ENCODE measurements around the gene STT3B.

Gene STT3B

DNA sequence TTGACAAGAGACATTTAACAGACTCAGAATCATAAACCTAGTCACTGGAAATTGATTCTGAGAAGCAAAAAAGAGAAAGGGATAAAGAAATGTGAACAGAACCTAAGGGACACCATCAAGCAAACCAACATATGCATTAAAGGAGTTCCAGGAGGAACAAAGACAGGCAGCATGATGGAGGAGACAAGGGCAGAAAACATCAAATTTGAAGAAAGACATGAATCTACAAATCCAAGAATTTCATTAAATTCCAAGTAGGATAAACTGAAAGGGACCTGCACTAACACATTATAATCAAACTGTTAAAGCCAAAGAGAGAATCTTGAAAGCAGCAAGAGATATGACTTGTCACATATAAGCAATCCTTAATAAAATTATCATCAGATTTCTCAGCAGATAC, 122.3 kb downstream of the STT3B start:
- DNase-seq, result no peak

DNA sequence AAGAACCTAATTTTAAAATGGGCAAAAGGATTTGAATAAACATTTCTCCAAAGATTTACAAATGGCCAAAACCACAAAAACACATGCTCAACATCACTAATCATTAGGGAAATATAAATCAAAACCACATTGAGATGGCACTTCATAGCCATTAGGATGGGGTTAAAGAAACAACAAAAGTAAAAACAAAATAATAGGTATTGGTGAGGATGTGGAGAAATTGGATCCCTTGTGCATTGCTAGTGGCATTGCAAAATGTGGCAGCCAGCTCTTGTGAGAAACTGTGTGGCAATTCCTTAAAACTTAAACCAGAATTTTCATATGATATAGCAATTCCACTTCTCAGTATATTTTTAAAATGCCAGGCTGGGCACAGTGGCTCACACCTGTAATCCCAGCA, 126.5 kb downstream of the STT3B start:
- DNase-seq, result no peak

DNA sequence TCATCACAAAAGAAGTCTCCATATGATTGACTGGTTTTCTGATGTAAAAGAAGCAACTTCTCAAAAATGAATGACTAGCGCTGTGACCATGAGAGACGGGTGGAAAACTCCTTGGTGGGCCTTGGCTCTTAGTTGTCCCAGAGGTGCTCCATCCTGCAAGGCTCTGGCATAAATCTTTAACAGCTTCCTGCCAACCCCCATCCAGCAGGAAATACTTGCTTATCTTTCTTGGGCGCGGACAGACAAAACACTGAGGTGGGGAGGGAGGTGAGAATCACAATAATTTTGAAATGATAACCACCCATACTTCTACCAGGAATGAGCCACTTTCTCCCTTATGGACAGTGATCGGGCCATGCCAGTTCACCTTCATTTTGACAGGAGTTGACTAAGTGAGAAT, 128.6 kb downstream of the STT3B start:
- no peak for DNase-seq

DNA sequence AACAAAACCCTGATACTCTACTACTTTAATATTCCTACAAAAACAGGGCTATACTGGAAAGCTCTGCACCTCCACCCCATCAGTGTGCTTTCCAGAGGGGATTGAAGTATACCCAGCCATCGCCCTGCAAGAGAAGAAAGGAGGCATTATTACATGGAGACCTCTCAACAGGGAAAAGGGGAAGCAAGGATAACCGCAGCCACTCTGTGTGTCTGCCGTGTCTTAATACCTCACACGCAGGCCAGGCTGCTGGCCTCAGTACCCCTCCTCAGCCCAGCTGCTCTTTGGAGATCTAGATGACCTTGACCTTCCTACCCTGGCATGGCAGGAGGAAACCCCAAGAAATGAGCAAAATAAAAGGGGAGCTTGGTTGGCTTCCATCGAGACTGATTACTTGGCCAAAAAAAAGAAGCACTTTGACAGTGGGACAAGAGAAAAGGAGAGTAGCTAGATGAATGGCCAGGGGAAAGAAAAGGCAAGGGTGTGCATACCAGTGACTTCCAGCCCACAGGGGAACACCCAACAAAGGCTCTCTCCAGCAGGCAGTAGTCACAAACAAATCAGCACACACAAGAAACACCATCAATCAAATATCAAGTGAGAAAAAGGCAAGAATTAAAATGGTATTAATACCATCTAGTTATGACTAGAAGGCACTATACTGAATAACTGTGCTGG, 129.4 kb downstream of the STT3B start:
- no peak for DNase-seq

DNA sequence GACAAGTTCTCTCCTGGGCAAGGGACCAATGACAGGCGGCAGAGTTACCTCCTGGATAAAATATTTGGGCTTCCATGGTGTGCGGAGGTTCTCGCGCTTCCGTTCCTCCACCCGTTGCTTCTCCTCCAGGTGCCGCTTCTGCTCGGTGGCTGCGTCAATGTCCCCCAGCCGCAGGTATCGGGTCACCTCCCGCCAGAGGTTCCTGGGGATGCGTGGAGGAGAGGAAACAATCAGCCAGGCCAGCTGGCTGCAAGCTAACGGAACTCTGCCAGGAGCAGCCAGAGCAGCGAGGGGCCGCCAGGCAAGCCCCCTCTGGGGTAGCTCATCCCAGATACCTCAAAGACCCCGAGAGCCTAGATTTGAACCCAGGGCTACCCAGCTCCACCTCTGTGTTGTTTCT, 131.3 kb downstream of the STT3B start:
- no peak for DNase-seq

DNA sequence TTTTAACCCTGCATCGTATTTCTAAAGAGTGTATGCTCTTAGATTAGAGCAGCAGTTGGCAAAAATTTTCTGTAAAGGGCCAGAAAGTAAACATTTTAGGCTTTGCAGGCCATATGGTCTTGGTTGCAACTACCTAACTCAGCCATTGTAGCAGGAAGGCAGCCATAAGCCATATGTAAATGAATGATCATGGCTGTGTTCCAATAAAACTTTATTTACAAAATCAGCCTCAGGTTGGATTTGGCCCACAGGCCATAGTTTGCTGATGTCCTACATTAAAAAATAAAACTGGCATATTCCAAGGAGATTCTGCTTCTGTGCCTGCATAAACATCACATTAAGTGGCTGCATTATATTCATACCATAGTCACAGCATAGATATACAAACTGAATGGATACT, 134.9 kb downstream of the STT3B start:
- no peak for DNase-seq

DNA sequence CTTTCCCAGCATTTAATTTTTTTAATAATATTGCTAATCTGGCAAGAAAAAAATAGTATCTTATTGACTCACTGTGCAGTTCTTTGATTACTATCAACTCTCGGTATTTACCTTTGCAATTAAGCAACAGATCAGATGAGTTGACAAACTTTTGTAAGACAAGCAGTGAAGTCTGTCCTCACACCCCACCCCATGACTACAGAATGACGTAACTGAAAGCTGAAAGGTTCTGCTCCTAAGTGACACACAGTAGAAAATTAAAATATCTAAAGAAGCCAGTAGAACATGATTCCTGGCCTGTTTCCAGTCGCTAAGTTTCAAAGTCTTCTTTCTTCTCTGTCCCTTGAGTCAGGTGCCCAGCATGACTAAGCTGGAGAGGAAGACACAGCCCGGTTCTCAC, 135.5 kb downstream of the STT3B start:
- DNase-seq, result no peak

DNA sequence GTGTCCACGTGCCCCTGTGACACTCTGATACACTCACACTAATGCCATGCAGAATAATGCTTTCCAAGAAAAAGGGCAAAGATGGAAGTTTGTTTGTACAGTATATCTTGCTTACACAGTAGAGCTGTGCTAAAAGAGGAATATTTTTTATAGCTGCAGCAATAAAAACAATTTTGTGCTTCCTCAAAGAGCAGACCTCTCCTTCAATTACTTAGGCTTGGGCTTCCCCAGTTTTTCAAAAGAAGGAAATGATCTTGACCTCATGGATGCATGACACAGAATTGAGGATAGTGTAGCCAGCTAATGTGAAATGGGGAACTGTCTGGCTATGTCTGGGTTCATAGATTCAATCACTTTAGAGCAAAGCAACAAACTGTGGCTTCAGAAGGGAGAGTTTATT, 137.4 kb downstream of the STT3B start:
- no peak for DNase-seq

DNA sequence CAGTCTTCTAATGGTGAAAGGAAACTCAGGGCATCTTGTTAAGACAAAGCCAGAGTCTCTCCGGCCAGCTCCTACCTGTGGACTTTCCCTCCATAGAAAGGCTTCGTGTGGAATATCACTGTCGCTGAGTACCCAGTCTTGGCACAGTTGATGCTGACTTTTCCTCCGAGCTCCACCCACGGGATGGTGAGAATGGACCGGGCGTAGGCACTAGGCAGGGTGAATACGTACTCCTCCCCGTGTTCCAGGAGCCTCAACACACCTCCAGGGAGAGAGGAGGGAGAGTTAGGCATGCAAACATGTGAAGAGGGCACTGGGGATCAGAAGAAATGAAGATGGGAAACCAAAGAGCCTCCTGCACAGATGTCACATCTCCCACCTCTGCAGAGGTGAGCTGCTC, 138.0 kb downstream of the STT3B start:
- DNase-seq, result no peak

DNA sequence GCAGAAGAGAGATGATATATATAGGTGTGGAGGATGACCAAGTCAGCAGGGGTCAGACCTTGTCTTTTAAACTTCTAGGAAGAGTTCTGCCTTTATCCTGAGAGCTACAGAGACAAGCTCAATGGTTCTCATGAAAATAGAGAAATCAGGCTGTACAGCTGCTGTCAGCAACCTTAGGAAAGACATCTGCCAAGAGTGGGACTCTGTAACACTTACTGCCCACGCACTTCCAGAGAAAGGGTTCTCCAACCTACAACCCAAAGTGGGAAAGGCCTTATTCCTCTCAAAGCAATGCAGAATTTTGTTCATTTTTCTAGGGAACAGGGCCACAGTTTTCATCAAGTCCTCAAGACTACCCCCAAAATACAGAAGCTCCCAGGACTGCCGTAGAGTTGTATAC, 138.7 kb downstream of the STT3B start:
- DNase-seq, result no peak

DNA sequence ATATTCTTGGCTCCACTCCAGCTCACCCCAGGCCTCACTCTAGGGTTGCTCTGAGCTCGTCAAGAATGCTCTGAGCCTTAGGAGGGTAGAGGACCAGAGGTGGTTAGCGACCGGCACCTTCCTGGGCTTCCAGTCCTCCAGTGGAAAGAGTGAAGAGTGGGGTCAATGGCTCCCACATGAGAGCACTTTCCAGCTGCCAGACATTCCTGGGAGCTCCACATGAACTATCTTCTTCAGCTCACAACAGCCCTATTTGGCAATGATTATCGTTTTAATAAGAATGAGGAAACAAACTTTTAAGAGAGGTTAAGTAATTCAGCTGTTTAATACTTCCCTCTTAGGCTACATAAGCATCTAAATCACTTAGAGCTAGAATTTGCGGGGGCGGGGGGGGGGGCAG, 139.3 kb downstream of the STT3B start:
- DNase-seq, result no peak

DNA sequence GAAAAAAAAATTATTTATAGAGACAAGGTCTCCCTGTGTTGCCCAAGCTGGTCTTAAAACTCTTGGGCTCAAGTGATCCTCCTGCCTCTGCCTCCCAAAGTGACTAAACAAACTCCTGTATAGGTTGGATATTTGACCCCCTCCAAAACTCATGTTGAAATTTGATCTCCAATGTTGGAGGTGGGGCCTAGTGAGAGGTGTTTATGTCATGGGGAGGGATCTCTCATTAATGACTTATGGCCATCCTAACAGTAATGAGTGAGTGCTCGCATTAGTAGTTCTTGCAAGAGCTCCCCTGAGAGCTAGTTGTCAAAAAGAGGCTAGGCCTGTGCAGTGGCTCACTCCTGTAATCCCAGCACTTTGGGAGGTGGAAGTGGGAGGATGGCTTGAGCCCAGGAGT, 141.2 kb downstream of the STT3B start:
- DNase-seq, result no peak

DNA sequence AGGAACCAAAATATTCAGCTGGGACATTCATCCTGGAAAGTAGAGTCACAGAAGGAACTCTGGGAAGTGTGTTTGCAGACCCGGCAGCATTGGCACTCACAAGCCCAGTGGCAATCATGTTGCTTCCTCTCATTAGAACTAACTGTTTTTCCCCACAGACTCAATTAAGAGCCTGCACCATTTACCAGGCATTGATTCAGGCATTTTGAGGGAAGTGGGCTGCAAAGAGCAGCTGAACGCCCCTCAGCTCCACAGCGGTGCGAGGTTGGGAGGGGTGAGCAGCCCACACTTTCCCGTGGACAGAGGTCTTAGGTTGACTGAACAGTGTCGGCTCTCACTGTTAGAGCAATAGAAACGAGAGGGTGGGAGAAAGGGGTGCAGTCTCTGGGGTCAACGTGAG, 143.8 kb downstream of the STT3B start:
- DNase-seq, result no peak

DNA sequence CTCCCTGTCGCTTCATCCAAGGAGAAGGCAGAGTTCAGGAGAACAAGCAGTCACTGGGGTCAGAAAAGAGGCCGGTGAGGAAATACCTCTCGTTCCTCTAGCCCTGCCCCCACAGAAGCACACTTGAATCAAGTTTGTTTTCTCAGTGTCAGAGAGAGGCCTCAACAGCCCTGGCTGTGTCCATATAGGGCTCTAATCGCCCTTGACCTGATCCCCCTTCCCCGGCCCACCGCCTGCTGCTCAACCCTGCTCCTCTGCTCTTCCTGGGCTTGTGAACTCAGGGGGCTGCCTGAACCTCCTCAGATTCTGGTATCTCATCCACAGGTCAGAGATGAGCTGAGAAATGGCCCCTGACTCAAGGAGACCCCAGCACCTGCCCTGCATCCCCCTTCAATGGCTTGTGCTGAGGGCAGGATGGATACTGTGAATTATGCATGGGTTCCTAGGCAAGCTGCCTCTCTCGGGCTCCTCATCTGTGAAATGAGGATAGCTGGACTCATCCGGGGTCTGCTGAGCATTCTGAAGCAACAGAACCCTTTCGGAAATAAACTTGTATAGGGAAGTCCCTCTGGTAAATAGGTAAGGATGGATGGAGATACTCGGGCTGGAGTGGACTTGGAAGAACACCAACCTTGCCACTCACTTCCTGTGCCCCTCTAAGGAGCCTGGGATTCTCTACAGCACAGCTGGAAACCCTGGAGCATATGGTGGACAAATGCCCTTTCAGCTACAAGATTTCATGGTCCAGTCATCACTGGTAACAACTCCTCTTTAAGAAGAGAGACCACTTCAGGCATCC, 147.5 kb downstream of the STT3B start:
- no peak for DNase-seq

Measured in fibroblast of skin of scalp (primary cell).